Measurements from ENCODE around the gene ERP29.
A peak's percentile ranks its signal among the peaks of the same experiment; 100 is the strongest.
"Not testable (repeated sequence)": the region's sequence is repeated elsewhere in the genome, so short reads cannot be mapped to it uniquely, and the experiment has no call there.

ERP29 gene

GRCh38 chr12:112012775-112013600 lies at the start of gene ERP29, which contains the start of gene TMEM116:
Gene ERP29 (plus strand): TSS chr12:112013426. CDS start chr12:112013466, 40 bp downstream.
Gene TMEM116 (minus strand): TSS chr12:112013165. CDS start chr12:112005270, 7,895 bp downstream.
- peak; percentile 98 for DNase-seq (ENCODE audit: low read depth)

- no peak for DNase-seq (ENCODE audit: low read depth)
Observed at GRCh38 chr12:111964935-111965334, 48.3 kb upstream of the ERP29 start.

- DNase-seq (ENCODE audit: low read depth) = no peak
Observed at GRCh38 chr12:111971800-111972199, 41.4 kb upstream of the ERP29 start.

GRCh38 chr12:111975161-111975931 lies 37.9 kb upstream of the ERP29 start:
- DNase-seq (ENCODE audit: low read depth) = peak; percentile 88

- peak; percentile 66 for DNase-seq (ENCODE audit: low read depth)
Observed at GRCh38 chr12:111976291-111976690, 36.9 kb upstream of the ERP29 start.

- no peak for DNase-seq (ENCODE audit: low read depth)
Observed at GRCh38 chr12:111976860-111977259, 36.4 kb upstream of the ERP29 start.

- no peak for DNase-seq (ENCODE audit: low read depth)
Observed at GRCh38 chr12:111978545-111978944, 34.7 kb upstream of the ERP29 start.

- no peak for DNase-seq (ENCODE audit: low read depth)
Observed at GRCh38 chr12:111980598-111980997, 32.6 kb upstream of the ERP29 start.

GRCh38 chr12:111981987-111982386 lies 31.2 kb upstream of the ERP29 start:
- DNase-seq (ENCODE audit: low read depth) = peak; percentile 39

- DNase-seq (ENCODE audit: low read depth) = no peak
Observed at GRCh38 chr12:111984820-111985219, 28.4 kb upstream of the ERP29 start.

- no peak for DNase-seq (ENCODE audit: low read depth)
Observed at GRCh38 chr12:111991535-111991934, 21.7 kb upstream of the ERP29 start.

- peak; percentile 58 for DNase-seq (ENCODE audit: low read depth)
Observed at GRCh38 chr12:111991946-111992345, 21.3 kb upstream of the ERP29 start.

GRCh38 chr12:111992464-111992863 lies 20.8 kb upstream of the ERP29 start:
- DNase-seq (ENCODE audit: low read depth) = no peak

GRCh38 chr12:111993292-111994150 lies 19.7 kb upstream of the ERP29 start:
- no peak for DNase-seq (ENCODE audit: low read depth)

- not testable (repeated sequence) for DNase-seq (ENCODE audit: low read depth)
Observed at GRCh38 chr12:111994211-111995111, 18.8 kb upstream of the ERP29 start.

- DNase-seq (ENCODE audit: low read depth) = no peak
Observed at GRCh38 chr12:111995782-111996480, 17.3 kb upstream of the ERP29 start.

- DNase-seq (ENCODE audit: low read depth) = no peak
Observed at GRCh38 chr12:111997300-111997699, 15.9 kb upstream of the ERP29 start.

GRCh38 chr12:111998015-111998414 lies 15.2 kb upstream of the ERP29 start:
- DNase-seq (ENCODE audit: low read depth) = no peak

GRCh38 chr12:111999129-111999528 lies 14.1 kb upstream of the ERP29 start:
- DNase-seq (ENCODE audit: low read depth) = not testable (repeated sequence)

GRCh38 chr12:112000820-112001219 lies 12.4 kb upstream of the ERP29 start:
- DNase-seq (ENCODE audit: low read depth) = no peak

All from iris pigment epithelial cell (primary cell).